OCI-LY1 (cell line): Measurements from ENCODE around the gene SPRR2F.

Experiments used
- H2AFZ ChIP-seq: fragments of 200-600 bp; sonication (generic), shearing (Covaris generic); 2 replicates; pipeline ENCODE4 v1.6.0; 2014; ENCODE audit warnings: antibody characterized with exemption, mild to moderate bottlenecking, low read length
- H3F3A ChIP-seq: fragments of 200-600 bp; sonication (generic), shearing (Covaris generic); 2 replicates; pipeline ENCODE4 v1.6.0; 2014; ENCODE audit warnings: mild to moderate bottlenecking, antibody characterized with exemption, low read length, moderate library complexity; ENCODE audit not compliant: insufficient read depth
- H3K27ac ChIP-seq: fragments of 200-600 bp; sonication (generic); 2 replicates; pipeline ENCODE4 v1.5.1; 2014; ENCODE audit warnings: low read length, mixed run types, mild to moderate bottlenecking, low read depth; ENCODE audit not compliant: poor library complexity, severe bottlenecking
- H3K27me3 ChIP-seq: fragments of 200-600 bp; sonication (generic); 2 replicates; pipeline ENCODE4 v1.6.0; 2014; ENCODE audit warnings: antibody characterized with exemption, mild to moderate bottlenecking, low read length, moderate library complexity; ENCODE audit not compliant: insufficient read depth
- H3K36me3 ChIP-seq: fragments of 200-600 bp; sonication (generic); 2 replicates; pipeline ENCODE4 v1.6.1; 2014; ENCODE audit warnings: mild to moderate bottlenecking, antibody characterized with exemption, low read length, moderate library complexity, mixed read lengths; ENCODE audit not compliant: insufficient read depth
- H3K4me1 ChIP-seq: fragments of 200-600 bp; sonication (generic); 2 replicates; pipeline ENCODE4 v1.5.1; 2014; ENCODE audit warnings: mild to moderate bottlenecking, low read length, moderate library complexity; ENCODE audit not compliant: insufficient read depth, severe bottlenecking
- H3K4me2 ChIP-seq: fragments of 200-600 bp; sonication (generic), shearing (Covaris generic); 2 replicates; pipeline ENCODE4 v1.6.1; 2014; ENCODE audit warnings: low read length
- H3K4me3 ChIP-seq: fragments of 200-600 bp; sonication (generic); 2 replicates; pipeline ENCODE4 v1.5.1; 2014; ENCODE audit warnings: low read length, low read depth, mild to moderate bottlenecking, mixed read lengths; ENCODE audit not compliant: poor library complexity, severe bottlenecking
- H3K79me2 ChIP-seq: fragments of 200-600 bp; shearing (Covaris generic); 2 replicates; pipeline ENCODE4 v1.6.1; 2016; ENCODE audit warnings: mixed run types, low read length, mixed read lengths; ENCODE audit not compliant: insufficient read depth
- H3K9ac ChIP-seq: fragments of 200-600 bp; sonication (generic), shearing (Covaris generic); 2 replicates; pipeline ENCODE4 v1.6.1; 2014; ENCODE audit warnings: mild to moderate bottlenecking, low read length, mixed read lengths
- H3K9me2 ChIP-seq: fragments of 200-600 bp; sonication (generic), shearing (Covaris generic); 2 replicates; pipeline ENCODE4 v1.6.1; 2014; ENCODE audit warnings: low read depth, mild to moderate bottlenecking, low read length, mixed read lengths
- H3K9me3 ChIP-seq: fragments of 200-600 bp; shearing (Covaris generic); 2 replicates; pipeline ENCODE4 v1.6.1; 2014; ENCODE audit warnings: low read length, mixed read lengths
- H4K20me1 ChIP-seq: fragments of 200-600 bp; sonication (generic), shearing (Covaris generic); 2 replicates; pipeline ENCODE4 v1.6.0; 2016; ENCODE audit warnings: mild to moderate bottlenecking, low read length; ENCODE audit not compliant: insufficient read depth
- CTCF ChIP-seq: fragments of 200-600 bp; sonication (generic), shearing (Covaris generic); IDR thresholded peaks from 2 replicates; pipeline ENCODE4 v1.5.1; 2017; ENCODE audit warnings: mild to moderate bottlenecking, antibody characterized with exemption, low read length, moderate library complexity, mixed read lengths
- EZH2 ChIP-seq: fragments of 200-600 bp; sonication (generic), shearing (Covaris generic); IDR thresholded peaks from 2 replicates; pipeline ENCODE4 v1.8.0; 2017; ENCODE audit warnings: borderline replicate concordance, mixed run types, mild to moderate bottlenecking, antibody characterized with exemption, low read length, moderate library complexity, mixed read lengths

SPRR2F gene

GRCh38 chr1:153071511-153071910 is 41.8 kb downstream of the SPRR2F start, which contains the start of gene SPRR2B:
Gene SPRR2B, minus strand, starts transcription at chr1:153071611. Its CDS starts 772 bp downstream, at chr1:153070839.
- Histone ChIP-seq H3K4me2 (no peak within 1 kb of the TSS), H3K27me3 (no peaks in the 10 kb centered on the region), H3K9me2 (no peaks in the 10 kb centered on the region), H2AFZ (no peak within 1 kb of the TSS), H3K79me2 (no peaks in the 10 kb centered on the region), H3K4me1 (no peaks in the 10 kb centered on the region), H3F3A (no peaks in the 10 kb centered on the region), H4K20me1 (no peaks in the 10 kb centered on the region), H3K9ac (no peak within 1 kb of the TSS), H3K4me3 (no peak within 1 kb of the TSS), H3K36me3 (no peaks in the 10 kb centered on the region), H3K9me3 (no peaks in the 10 kb centered on the region), H3K27ac (no peak within 1 kb of the TSS)
- TF ChIP-seq CTCF (no peak), EZH2 (no peak)

GRCh38 chr1:153070243-153070642 is 43.1 kb downstream of the SPRR2F start:
- H3K4me1 ChIP-seq = no peaks in the 10 kb centered on the region
- no peaks in the 10 kb centered on the region for H4K20me1 ChIP-seq
- no peak overlapping the region for H3K27ac ChIP-seq
- H3K9me2 ChIP-seq = no peaks in the 10 kb centered on the region
- H3K4me2 ChIP-seq = no peak overlapping the region
- H3K27me3 ChIP-seq = no peaks in the 10 kb centered on the region
- no peak overlapping the region for H2AFZ ChIP-seq
- H3K36me3 ChIP-seq = no peaks in the 10 kb centered on the region
- H3K9me3 ChIP-seq = no peaks in the 10 kb centered on the region
- H3F3A ChIP-seq = no peaks in the 10 kb centered on the region
- H3K79me2 ChIP-seq = no peaks in the 10 kb centered on the region
- H3K9ac ChIP-seq = no peak overlapping the region
- no peak for TF ChIP-seq EZH2
- TF ChIP-seq CTCF = no peak
- no peak overlapping the region for H3K4me3 ChIP-seq
